GM12878 (cell line): Measurements from ENCODE around the gene CACNG1. TPM values are rescaled to one million over a fixed set of nuclear protein-coding genes. Genes with fewer than 3 reads are reported as not detected.

Source experiments
- ATAC-seq: fragments of 200-7000 bp; cut with Tn5 transposase; 3 replicates; pipeline ENCODE4 v1.9.1; 2020; ENCODE audit warnings: mild to moderate bottlenecking, moderate library complexity
- BruUV-seq: library from RNA; stranded (reverse); fragments of 400-500 nt; replicated peaks from 2 replicates; lab custom pipeline; 2021; lab: Mats Ljungman, UMichigan
- CTCF ChIA-PET: fragments of 300-600 bp; sonication (Branson Sonifier 250); formaldehyde crosslinking; extraction: SDS; loops from one replicate; lab custom pipeline; 2021; ENCODE audit warnings: inconsistent platforms; lab: Yijun Ruan, JAX
- POLR2A ChIA-PET: fragments of 350-600 bp; formaldehyde crosslinking; extraction: SDS; loops from one replicate; lab custom pipeline; 2021; ENCODE audit warnings: inconsistent platforms; lab: Charles Lee
- RAD21 ChIA-PET: fragments of 300-600 bp; sonication (Branson Sonifier 250); formaldehyde crosslinking; loops from one replicate; lab custom pipeline; 2023; ENCODE audit warnings: antibody characterized with exemption; ENCODE audit not compliant: unreplicated experiment; lab: Charles Lee
- SMC1A ChIA-PET: fragments of 300-600 bp; sonication (Branson Sonifier 250); formaldehyde crosslinking; loops from one replicate; lab custom pipeline; 2023; ENCODE audit not compliant: unreplicated experiment, uncharacterized antibody; lab: Charles Lee
- DNase-seq: peaks from one replicate; pipeline ENCODE4 v3.0.0-alpha.2; 2011; ENCODE audit warnings: low read depth, low spot score
- FAIRE-seq: peaks from 3 replicates; lab custom pipeline; 2011; peaks lifted over from hg19 to GRCh38; lab: Jason Lieb, UNC
- H2AFZ ChIP-seq: 2 replicates; pipeline ENCODE4 v1.6.0; 2011; ENCODE audit warnings: low read depth, low read length, control low read depth; ENCODE audit not compliant: control insufficient read depth
- H3K27ac ChIP-seq: 2 replicates; pipeline ENCODE4 v1.5.1; 2011; ENCODE audit warnings: control low read depth; ENCODE audit not compliant: control insufficient read depth, insufficient read depth
- H3K27me3 ChIP-seq, 2 experiments: replicated peaks in 1 of 2; 2 replicates each; pipeline versions ENCODE4 v1.6.0 to v1.6.1; 2011; ENCODE audit warnings: low read length in 1 of 2; ENCODE audit not compliant: control insufficient read depth in 2 of 2, insufficient read depth in 2 of 2
- H3K36me3 ChIP-seq, 2 experiments: 2 replicates each; pipeline ENCODE4 v1.5.1; 2011; ENCODE audit warnings: low read length in 1 of 2; ENCODE audit not compliant: control insufficient read depth in 2 of 2, insufficient read depth in 2 of 2
- H3K4me1 ChIP-seq: 2 replicates; pipeline ENCODE4 v1.6.1; 2011; ENCODE audit warnings: mild to moderate bottlenecking, low read length, moderate library complexity, mixed read lengths; ENCODE audit not compliant: control insufficient read depth, insufficient read depth
- H3K4me2 ChIP-seq: 2 replicates; pipeline ENCODE4 v1.6.0; 2011; ENCODE audit warnings: control low read depth; ENCODE audit not compliant: control insufficient read depth, insufficient read depth
- H3K4me3 ChIP-seq: fragments of 200-600 bp; sonication (generic); 2 replicates; pipeline ENCODE4 v1.5.1; 2016
- H3K79me2 ChIP-seq: 2 replicates; pipeline ENCODE4 v1.6.0; 2011; ENCODE audit warnings: low read length; ENCODE audit not compliant: control insufficient read depth, insufficient read depth
- H3K9ac ChIP-seq: 2 replicates; pipeline ENCODE4 v1.8.0; 2011; ENCODE audit warnings: low read length, control low read depth, mixed read lengths; ENCODE audit not compliant: control insufficient read depth, insufficient read depth
- H3K9me3 ChIP-seq: replicated peaks from 3 replicates; pipeline ENCODE4 v1.5.1; 2011; ENCODE audit warnings: mild to moderate bottlenecking, low read length; ENCODE audit not compliant: control insufficient read depth, insufficient read depth
- H4K20me1 ChIP-seq: 2 replicates; pipeline ENCODE4 v1.6.0; 2011; ENCODE audit not compliant: control insufficient read depth, insufficient read depth
- CEBPB ChIP-seq, 2 experiments: fragments of 150-350 bp in 1 of 2; IDR thresholded peaks; 2 replicates each; pipeline ENCODE4 v1.6.1; 2012 to 2014; ENCODE audit warnings: low read depth in 2 of 2, low read length in 2 of 2, borderline replicate concordance in 1 of 2, inconsistent platforms in 1 of 2
- E2F4 ChIP-seq: IDR thresholded peaks from 2 replicates; pipeline ENCODE4 v1.6.1; 2012; ENCODE audit warnings: low read depth, low read length, improper control_type of control experiment
- IRF5 ChIP-seq: fragments of 450-650 bp; IDR thresholded peaks from 2 replicates; pipeline ENCODE4 v1.6.1; 2017; ENCODE audit warnings: borderline replicate concordance
- WGBS: methylation state at CpG from one replicate; pipeline ENCODE4 v1.1.6; 2016; ENCODE audit warnings: low lambda C conversion rate; ENCODE audit not compliant: insufficient replicate concordance, insufficient coverage; ENCODE audit errors: missing lambda C conversion rate; 5-methylcytosine and 5-hydroxymethylcytosine counted together
- in situ Hi-C: fragments of 300-500 bp; cut with MboI; formaldehyde crosslinking; loops from 9 replicates; pipeline ENCODE4 v1.14.3; 2018; ENCODE audit warnings: mixed read lengths
- intact Hi-C: fragments of 100-400 bp; cut with micrococcal nuclease; formaldehyde crosslinking; loops from one replicate; pipeline ENCODE4 v1.14.2; 2022; ENCODE audit not compliant: unreplicated experiment
- polyA plus RNA-seq, 11 experiments: library from polyadenylated mRNA; depleted of rRNA in 4 of 11; unstranded in 6 of 11; stranded (reverse) in 5 of 11; fragments of >200 nt; fragmentation: Nextera tagmentation in 4 of 11; fragmentation: Illumina TruSeq in 1 of 11; extraction: Ambion mirVana in 4 of 11; extraction: Trizol in 1 of 11; gene quantifications; 1 replicate in 1 of 11; 2 replicates in 10 of 11; pipeline versions ENCODE4 v1.2.1 to v1.2.3, GENCODE V29; 2011 to 2016; ENCODE audit warnings: inconsistent platforms in 2 of 11, missing spikeins in 2 of 11, low read depth in 1 of 11
- total RNA-seq, 4 experiments: library from RNA; depleted of rRNA in 3 of 4; stranded (reverse); fragments of >200 nt in 3 of 4; fragmentation: Illumina TruSeq in 1 of 4; extraction: Trizol in 1 of 4; gene quantifications; 2 replicates each; pipeline versions ENCODE4 v1.2.1 to v1.2.3, GENCODE V29; 2013 to 2021

CACNG1 gene
- total and polyA plus RNA-seq, 10 of the 15 experiments (the other 5 are each of a cell fraction or from before 2014, with no cell fraction given), result not detected

GRCh38 chr17:67067571-67068482 is 23.5 kb downstream of the CACNG1 start:
- ChIA-PET RAD21 (interaction anchor here (0.8 kb wide), 1 partner anchor 13 kb away, joined by 3 read pairs; no protein-coding TSS in a partner anchor), SMC1A (interaction anchor here (0.8 to 1.3 kb wide), 5 partner anchors 9 to 113 kb away, joined by 3 to 4 read pairs (median 3); no protein-coding TSS in a partner anchor), CTCF (interaction anchor here (0.6 to 1.6 kb wide), 4 partner anchors 11 to 340 kb away, joined by 3 to 7 read pairs (median 5); no protein-coding TSS in a partner anchor), POLR2A (interaction anchor here (0.5 to 1.6 kb wide), 4 partner anchors 9 to 171 kb away, joined by 3 to 4 read pairs (median 4); no protein-coding TSS in a partner anchor)
- H3K4me3 ChIP-seq, result no peak overlapping the region
- H3K9me3 ChIP-seq, result no peaks in the 10 kb centered on the region
- no peaks in the 10 kb centered on the region for H4K20me1 ChIP-seq
- FAIRE-seq, result no peak
- H2AFZ ChIP-seq, result no peak overlapping the region
- intact Hi-C loops, result no loop called here
- no peaks in the 10 kb centered on the region for H3K4me1 ChIP-seq
- no peak overlapping the region for H3K4me2 ChIP-seq
- in situ Hi-C loops, result no loop called here
- WGBS, result 67% methylated on average over 13 of the region's 13 CpGs
- H3K27ac ChIP-seq, result no peak overlapping the region
- DNase-seq, result no peak
- no peaks in the 10 kb centered on the region for H3K36me3 ChIP-seq
- BruUV-seq, result no TSS peak
- no peaks in the 10 kb centered on the region for H3K27me3 ChIP-seq
- TF ChIP-seq IRF5 (no peak), E2F4 (no peak), CEBPB (IDR thresholded peaks at IDR 0.05; ENCODE audit: borderline replicate concordance in 1 of 2, low read depth in 2 of 2, low read length in 2 of 2) (no peak)
- ATAC-seq, result no peak
- H3K9ac ChIP-seq, result no peak overlapping the region
- H3K79me2 ChIP-seq, result no peaks in the 10 kb centered on the region
